H1 (cell line): ENCODE data around the gene SLC22A23. TPM values are rescaled to one million over a fixed set of nuclear protein-coding genes. Genes with fewer than 3 reads are reported as not detected.

Source experiments
- CTCF ChIA-PET: fragments of 300-600 bp; sonication (Branson Sonifier 250); formaldehyde crosslinking; loops from one replicate; lab custom pipeline; 2021; ENCODE audit not compliant: partially characterized antibody; lab: Charles Lee
- POLR2A ChIA-PET: fragments of 300-600 bp; sonication (Branson Sonifier 250); formaldehyde crosslinking; loops from one replicate; lab custom pipeline; 2021; ENCODE audit warnings: inconsistent platforms; ENCODE audit not compliant: partially characterized antibody; lab: Charles Lee
- DNase-seq, 2 experiments: peaks; one replicate each; pipeline versions ENCODE4 v3.0.0 to v3.0.0-alpha.2; 2010 to 2022; ENCODE audit warnings: low spot score in 2 of 2, low read depth in 1 of 2, mixed read lengths in 1 of 2
- FAIRE-seq: peaks from 2 replicates; lab custom pipeline; 2011; peaks lifted over from hg19 to GRCh38; lab: Jason Lieb, UNC
- H2AFZ ChIP-seq: 2 replicates; pipeline ENCODE4 v1.8.1; 2012; ENCODE audit warnings: low read length, inconsistent platforms
- H2AK5ac ChIP-seq: 2 replicates; pipeline ENCODE4 v1.6.1; 2013; ENCODE audit warnings: low read depth, low read length
- H2BK120ac ChIP-seq: replicated peaks from 2 replicates; pipeline ENCODE3; 2013; ENCODE audit warnings: low read depth, low read length, inconsistent platforms
- H2BK12ac ChIP-seq: 2 replicates; pipeline ENCODE4 v1.6.1; 2013; ENCODE audit warnings: low read depth, low read length
- H2BK15ac ChIP-seq: 2 replicates; pipeline ENCODE4 v1.6.1; 2013; ENCODE audit warnings: low read length
- H2BK20ac ChIP-seq: 2 replicates; pipeline ENCODE4 v1.6.1; 2013; ENCODE audit warnings: low read length
- H2BK5ac ChIP-seq: 2 replicates; pipeline ENCODE4 v1.6.1; 2013; ENCODE audit warnings: low read depth, low read length
- H3K14ac ChIP-seq: 2 replicates; pipeline ENCODE4 v1.6.1; 2013; ENCODE audit warnings: inconsistent platforms; ENCODE audit not compliant: insufficient read length
- H3K18ac ChIP-seq: 2 replicates; pipeline ENCODE4 v1.6.1; 2013; ENCODE audit warnings: low read length; ENCODE audit errors: extremely low read depth
- H3K23ac ChIP-seq: 2 replicates; pipeline ENCODE4 v1.6.1; 2013; ENCODE audit warnings: inconsistent platforms; ENCODE audit not compliant: insufficient read length
- H3K23me2 ChIP-seq: 2 replicates; pipeline ENCODE4 v1.6.1; 2013; ENCODE audit warnings: low read depth, low read length
- H3K27ac ChIP-seq: 2 replicates; pipeline ENCODE4 v1.6.1; 2011; ENCODE audit warnings: low read depth, low read length, inconsistent platforms
- H3K27me3 ChIP-seq, 4 experiments: replicated peaks in 1 of 4; 1 replicate in 1 of 4; 2 replicates in 3 of 4; pipeline versions ENCODE4 v1.6.1 to v1.8.1; 2011 to 2013; ENCODE audit warnings: low read length in 3 of 4, mild to moderate bottlenecking in 3 of 4, inconsistent platforms in 2 of 4, mixed read lengths in 2 of 4, moderate library complexity in 1 of 4; ENCODE audit not compliant: control insufficient read depth in 3 of 4, insufficient read depth in 3 of 4; ENCODE audit errors: extremely low read depth in 1 of 4
- H3K36me3 ChIP-seq, 4 experiments: 2 replicates each; pipeline versions ENCODE4 v1.6.1 to v1.8.1; 2011 to 2013; ENCODE audit warnings: mild to moderate bottlenecking in 4 of 4, low read length in 3 of 4, moderate library complexity in 2 of 4, control low read depth in 1 of 4, inconsistent platforms in 1 of 4; ENCODE audit not compliant: insufficient read depth in 4 of 4, control insufficient read depth in 2 of 4
- H3K4ac ChIP-seq: replicated peaks from 2 replicates; pipeline ENCODE3; 2013; ENCODE audit warnings: low read length, low read depth, mixed read lengths, inconsistent platforms; ENCODE audit not compliant: insufficient read length
- H3K4me1 ChIP-seq, 4 experiments: replicated peaks in 1 of 4; 1 replicate in 1 of 4; 2 replicates in 3 of 4; pipeline versions ENCODE4 v1.6.1 to v1.8.1; 2011 to 2013; ENCODE audit warnings: low read length in 3 of 4, inconsistent platforms in 2 of 4, mixed read lengths in 1 of 4; ENCODE audit not compliant: insufficient read depth in 4 of 4, control insufficient read depth in 3 of 4
- H3K4me2 ChIP-seq, 2 experiments: 2 replicates each; pipeline versions ENCODE4 v1.6.1 to v1.8.1; 2011 to 2013; ENCODE audit warnings: low read depth in 2 of 2, low read length in 2 of 2, control low read depth in 1 of 2, inconsistent platforms in 1 of 2, mild to moderate bottlenecking in 1 of 2; ENCODE audit not compliant: insufficient read depth in 1 of 2
- H3K4me3 ChIP-seq, 4 experiments: fragments of 200-600, 300-600 bp in 1 of 4; sonication (generic), shearing (Covaris generic), sonication (Bioruptor Twin) in 1 of 4; 2 replicates each; pipeline versions ENCODE4 v1.5.1 to v1.8.1; 2011 to 2016; ENCODE audit warnings: low read length in 4 of 4, low read depth in 3 of 4, control low read depth in 2 of 4, inconsistent platforms in 2 of 4, mild to moderate bottlenecking in 2 of 4, mixed read lengths in 1 of 4, moderate library complexity in 1 of 4; ENCODE audit not compliant: insufficient read depth in 2 of 4; ENCODE audit errors: extremely low read depth in 1 of 4
- H3K56ac ChIP-seq: replicated peaks from 2 replicates; pipeline ENCODE3; 2013; ENCODE audit warnings: low read depth, mild to moderate bottlenecking, mixed read lengths, low read length, inconsistent platforms; ENCODE audit not compliant: insufficient read length
- H3K79me1 ChIP-seq: 2 replicates; pipeline ENCODE4 v1.6.1; 2013; ENCODE audit warnings: low read depth, low read length, control low read depth
- H3K79me2 ChIP-seq, 2 experiments: 2 replicates each; pipeline versions ENCODE4 v1.6.1 to v1.8.1; 2012 to 2013; ENCODE audit warnings: low read length in 2 of 2, mild to moderate bottlenecking in 2 of 2, inconsistent platforms in 1 of 2; ENCODE audit not compliant: insufficient read depth in 2 of 2, control insufficient read depth in 1 of 2
- H3K9ac ChIP-seq, 4 experiments: replicated peaks in 1 of 4; 1 replicate in 1 of 4; 2 replicates in 3 of 4; pipeline versions ENCODE4 v1.6.1 to v1.8.1; 2011 to 2013; ENCODE audit warnings: low read depth in 3 of 4, low read length in 3 of 4, control low read depth in 2 of 4, mild to moderate bottlenecking in 2 of 4, moderate library complexity in 2 of 4, inconsistent platforms in 1 of 4; ENCODE audit errors: extremely low read depth in 1 of 4
- H3K9me3 ChIP-seq, 2 experiments: 2 replicates each; pipeline versions ENCODE4 v1.6.1 to v1.8.1; 2012 to 2013; ENCODE audit warnings: mild to moderate bottlenecking in 2 of 2, moderate library complexity in 2 of 2, control low read depth in 1 of 2, inconsistent platforms in 1 of 2, low read depth in 1 of 2, low read length in 1 of 2, mixed read lengths in 1 of 2; ENCODE audit not compliant: insufficient read depth in 2 of 2
- H4K20me1 ChIP-seq, 2 experiments: replicated peaks in 1 of 2; 2 replicates each; pipeline versions ENCODE3 to v1.8.1; 2011 to 2013; ENCODE audit warnings: inconsistent platforms in 2 of 2, low read length in 2 of 2, mild to moderate bottlenecking in 1 of 2; ENCODE audit not compliant: insufficient read depth in 2 of 2, control insufficient read depth in 1 of 2
- H4K5ac ChIP-seq: 2 replicates; pipeline ENCODE4 v1.6.1; 2013; ENCODE audit warnings: low read length, low read depth, mixed read lengths, inconsistent platforms; ENCODE audit not compliant: insufficient read length
- H4K8ac ChIP-seq: 2 replicates; pipeline ENCODE4 v1.8.0; 2013; ENCODE audit warnings: mild to moderate bottlenecking, moderate library complexity, low read length, inconsistent platforms; ENCODE audit not compliant: insufficient read depth; ENCODE audit errors: extremely low read depth
- H4K91ac ChIP-seq: replicated peaks from 2 replicates; pipeline ENCODE3; 2013; ENCODE audit warnings: low read length, mixed read lengths, inconsistent platforms; ENCODE audit not compliant: insufficient read length
- ATF3 ChIP-seq: IDR thresholded peaks from 2 replicates; pipeline ENCODE4 v1.6.1; 2011; ENCODE audit warnings: low read depth, mild to moderate bottlenecking, low read length; ENCODE audit not compliant: insufficient read depth
- CTCF ChIP-seq, 3 experiments: IDR thresholded peaks; 1 replicate in 2 of 3; 2 replicates in 1 of 3; pipeline versions ENCODE4 v1.5.1 to v1.6.1; 2011; ENCODE audit warnings: low read length in 3 of 3, mild to moderate bottlenecking in 3 of 3, inconsistent platforms in 2 of 3, low read depth in 1 of 3, moderate library complexity in 1 of 3; ENCODE audit not compliant: insufficient read depth in 1 of 3; ENCODE audit errors: control extremely low read depth in 1 of 3
- whole genome bisulfite sequencing, 2 experiments: shearing (Covaris generic) in 1 of 2; methylation state at CpG; one replicate each; pipeline versions ENCODE4 v1.1.6 to v1.1.7; 2013 to 2015; ENCODE audit warnings: low lambda C conversion rate in 2 of 2, mixed read lengths in 2 of 2, inconsistent platforms in 1 of 2, low coverage in 1 of 2, missing lambda C conversion rate in 1 of 2; ENCODE audit not compliant: insufficient replicate concordance in 2 of 2, insufficient coverage in 1 of 2, insufficient read length in 1 of 2; ENCODE audit errors: extremely low coverage in 1 of 2, missing lambda C conversion rate in 1 of 2; 5-methylcytosine and 5-hydroxymethylcytosine counted together
- polyA plus RNA-seq, 7 experiments: library from polyadenylated mRNA; depleted of rRNA in 3 of 7; stranded (reverse) in 5 of 7; unstranded in 2 of 7; fragments of >200 nt in 5 of 7; fragments of 200-250 nt in 2 of 7; gene quantifications; 1 replicate in 5 of 7; 2 replicates in 1 of 7; 4 replicates in 1 of 7; pipeline versions ENCODE4 v1.2.1 to v1.2.3, GENCODE V29; 2011 to 2013; ENCODE audit warnings: missing spikeins in 2 of 7, mixed read lengths in 2 of 7
- total RNA-seq: library from RNA; stranded (reverse); fragmentation: NEBNext Ultra II Directional; extraction: Animal tissue kit (Norgen Biotek cat#: 25700); gene quantifications from 2 replicates; pipeline ENCODE4 v1.2.1, GENCODE V29; 2021

The SLC22A23 gene
- total and polyA plus RNA-seq, 2 of the 8 experiments (the other 6 are each of a cell fraction or from before 2014, with no cell fraction given): 9.9 to 38.4 TPM

- H4K5ac ChIP-seq: no peak overlapping the region
- no peak overlapping the region for H3K27ac ChIP-seq
- no peak overlapping the region for H2BK12ac ChIP-seq
- H3K14ac ChIP-seq: no peak overlapping the region
- ChIA-PET POLR2A (no interaction called here), CTCF (no interaction called here)
- no peak for TF ChIP-seq CTCF (IDR thresholded peaks at IDR 0.05; ENCODE audit: control extremely low read depth in 1 of 3, insufficient read depth in 1 of 3, low read depth in 1 of 3, low read length in 3 of 3)
- no peak for TF ChIP-seq ATF3
- H3K9me3 ChIP-seq: no peaks in the 10 kb centered on the region
- H3K79me2 ChIP-seq: no peaks in the 10 kb centered on the region
- no peak overlapping the region for H3K9ac ChIP-seq
- no peak overlapping the region for H2BK5ac ChIP-seq
- peaks cover 0 to 5% (median 2%) of the 10 kb centered on the region in 4 experiments; a peak in 3 of 7 replicates for H3K4me1 ChIP-seq
- H2AK5ac ChIP-seq: no peak overlapping the region
- H3K27me3 ChIP-seq: no peaks in the 10 kb centered on the region
- H3K36me3 ChIP-seq: no peaks in the 10 kb centered on the region
- peaks cover 10% of the 10 kb centered on the region; the same call in 1 of the 2 replicates for H3K79me1 ChIP-seq
- H3K4me3 ChIP-seq: no peak overlapping the region
- no peak overlapping the region for H3K18ac ChIP-seq
- no peak overlapping the region for H2BK20ac ChIP-seq
- 92% methylated on average over 10 of the region's 10 CpGs; no CpG with 5 or more reads in 1 of the 2 experiments for WGBS, 2 experiments
- H3K56ac ChIP-seq: no peak overlapping the region
- H4K20me1 ChIP-seq: no peaks in the 10 kb centered on the region
- no peak overlapping the region for H4K91ac ChIP-seq
- DNase-seq (no peak), FAIRE-seq (no peak)
- no peaks in the 10 kb centered on the region for H3K23me2 ChIP-seq
- H3K23ac ChIP-seq: no peak overlapping the region
- no peak overlapping the region for H3K4ac ChIP-seq
- H2BK15ac ChIP-seq: no peak overlapping the region
- H2AFZ ChIP-seq: no peak overlapping the region
- no peak overlapping the region for H4K8ac ChIP-seq
- no peak overlapping the region for H2BK120ac ChIP-seq
- H3K4me2 ChIP-seq: no peak overlapping the region
Observed at GRCh38 chr6:3308106-3308505, 148.7 kb downstream of the SLC22A23 start.
